ENCODE results near the gene CHD9.

DNA sequence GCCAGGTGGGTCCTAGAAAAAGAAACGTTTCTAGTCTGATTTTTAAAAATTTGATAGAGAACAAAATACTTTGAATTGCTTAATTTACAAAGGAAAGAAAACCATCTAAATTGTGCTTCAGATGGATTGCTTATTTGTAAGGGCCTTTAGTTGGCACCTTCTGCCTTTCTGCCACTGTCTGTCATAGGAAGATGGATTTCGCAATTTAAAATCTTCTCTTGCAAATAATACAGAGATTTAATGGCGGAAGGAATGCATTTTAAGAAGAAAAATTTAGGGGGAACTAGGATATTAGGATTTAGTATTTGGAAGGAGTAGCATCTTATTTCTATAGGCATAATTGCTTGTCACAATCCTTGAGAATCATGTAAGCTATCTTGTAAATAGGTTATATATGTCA lies 204.0 kb downstream of the CHD9 start:
- TF ChIP-seq POLR2A (IDR thresholded peaks at IDR 0.05) = no peak
- TF ChIP-seq, protein P1, sequence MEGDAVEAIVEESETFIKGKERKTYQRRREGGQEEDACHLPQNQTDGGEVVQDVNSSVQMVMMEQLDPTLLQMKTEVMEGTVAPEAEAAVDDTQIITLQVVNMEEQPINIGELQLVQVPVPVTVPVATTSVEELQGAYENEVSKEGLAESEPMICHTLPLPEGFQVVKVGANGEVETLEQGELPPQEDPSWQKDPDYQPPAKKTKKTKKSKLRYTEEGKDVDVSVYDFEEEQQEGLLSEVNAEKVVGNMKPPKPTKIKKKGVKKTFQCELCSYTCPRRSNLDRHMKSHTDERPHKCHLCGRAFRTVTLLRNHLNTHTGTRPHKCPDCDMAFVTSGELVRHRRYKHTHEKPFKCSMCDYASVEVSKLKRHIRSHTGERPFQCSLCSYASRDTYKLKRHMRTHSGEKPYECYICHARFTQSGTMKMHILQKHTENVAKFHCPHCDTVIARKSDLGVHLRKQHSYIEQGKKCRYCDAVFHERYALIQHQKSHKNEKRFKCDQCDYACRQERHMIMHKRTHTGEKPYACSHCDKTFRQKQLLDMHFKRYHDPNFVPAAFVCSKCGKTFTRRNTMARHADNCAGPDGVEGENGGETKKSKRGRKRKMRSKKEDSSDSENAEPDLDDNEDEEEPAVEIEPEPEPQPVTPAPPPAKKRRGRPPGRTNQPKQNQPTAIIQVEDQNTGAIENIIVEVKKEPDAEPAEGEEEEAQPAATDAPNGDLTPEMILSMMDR (IDR thresholded peaks at IDR 0.05) = no peak
